WERI-Rb-1 (cell line): ENCODE measurements around the gene PRKCE.

Experiments
- DNase-seq: peaks from one replicate; pipeline ENCODE4 v3.0.0-alpha.2; 2020
- H3K27ac ChIP-seq: fragments of 250-450 bp; sonication (Bioruptor Pico); 2 replicates; pipeline ENCODE4 v1.5.1; 2020; ENCODE audit warnings: mild to moderate bottlenecking, moderate library complexity
- H3K27me3 ChIP-seq: fragments of 250-450 bp; sonication (Bioruptor Pico); 2 replicates; pipeline ENCODE4 v1.5.1; 2021; ENCODE audit warnings: mild to moderate bottlenecking, low read depth, moderate library complexity; ENCODE audit not compliant: insufficient read depth, severe bottlenecking
- H3K36me3 ChIP-seq: fragments of 250-450 bp; sonication (Bioruptor Pico); 2 replicates; pipeline ENCODE4 v1.5.1; 2020; ENCODE audit warnings: mild to moderate bottlenecking, moderate library complexity
- H3K4me3 ChIP-seq: 2 replicates; pipeline ENCODE4 v1.5.1; 2011; ENCODE audit warnings: low read depth, mild to moderate bottlenecking, control low read depth, low read length
- H3K9me3 ChIP-seq: fragments of 250-450 bp; sonication (Bioruptor Pico); 2 replicates; pipeline ENCODE4 v1.5.1; 2021; ENCODE audit warnings: mild to moderate bottlenecking, moderate library complexity; ENCODE audit not compliant: severe bottlenecking
- TF ChIP-seq, protein P1 (sequence below): IDR thresholded peaks from 2 replicates; pipeline ENCODE4 v1.5.1; 2011; ENCODE audit warnings: low read depth, mild to moderate bottlenecking, control low read depth, inconsistent platforms, low read length

The PRKCE gene

DNA sequence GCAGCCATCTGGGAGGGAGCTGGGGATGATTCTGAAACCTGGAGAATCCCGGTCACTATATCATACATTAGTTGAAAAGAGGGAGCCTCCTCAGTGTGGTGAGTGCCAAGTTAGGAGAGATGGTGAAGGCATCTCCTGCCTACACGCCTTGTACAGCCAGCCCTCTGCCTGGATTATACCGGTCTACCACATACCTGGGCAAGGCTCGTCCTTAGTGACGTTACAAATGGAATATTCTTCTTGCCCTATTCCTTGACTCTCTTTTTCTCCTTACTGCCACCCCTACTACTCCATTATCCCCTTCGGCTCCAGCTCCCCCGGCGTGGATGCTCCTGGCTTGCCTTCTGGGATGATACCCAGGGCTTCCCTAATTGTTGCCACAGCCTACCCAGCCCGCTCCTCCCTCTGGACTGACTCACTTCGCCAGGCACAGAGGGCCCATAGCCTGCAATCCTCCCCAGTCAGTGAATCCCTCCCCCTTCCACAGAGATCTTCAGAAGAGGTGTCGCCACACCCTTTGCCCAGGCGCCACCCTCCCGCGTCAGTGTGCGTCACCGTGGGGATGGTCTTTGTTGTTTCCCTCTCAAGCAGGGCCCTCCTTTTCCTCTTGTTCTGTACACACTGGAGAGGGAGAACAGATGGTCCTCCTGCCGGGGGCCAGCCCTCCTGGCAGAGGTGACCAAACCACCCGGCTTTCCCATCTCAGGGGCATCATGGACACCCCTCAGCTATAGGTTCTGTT, 530.5 kb downstream of the PRKCE start:
- Histone ChIP-seq H3K9me3 (peaks cover 3% of the 10 kb centered on the region), H3K36me3 (no peaks in the 10 kb centered on the region), H3K4me3 (no peak overlapping the region), H3K27ac (no peak overlapping the region), H3K27me3 (no peaks in the 10 kb centered on the region)
- DNase-seq = no peak
- TF ChIP-seq, protein P1, sequence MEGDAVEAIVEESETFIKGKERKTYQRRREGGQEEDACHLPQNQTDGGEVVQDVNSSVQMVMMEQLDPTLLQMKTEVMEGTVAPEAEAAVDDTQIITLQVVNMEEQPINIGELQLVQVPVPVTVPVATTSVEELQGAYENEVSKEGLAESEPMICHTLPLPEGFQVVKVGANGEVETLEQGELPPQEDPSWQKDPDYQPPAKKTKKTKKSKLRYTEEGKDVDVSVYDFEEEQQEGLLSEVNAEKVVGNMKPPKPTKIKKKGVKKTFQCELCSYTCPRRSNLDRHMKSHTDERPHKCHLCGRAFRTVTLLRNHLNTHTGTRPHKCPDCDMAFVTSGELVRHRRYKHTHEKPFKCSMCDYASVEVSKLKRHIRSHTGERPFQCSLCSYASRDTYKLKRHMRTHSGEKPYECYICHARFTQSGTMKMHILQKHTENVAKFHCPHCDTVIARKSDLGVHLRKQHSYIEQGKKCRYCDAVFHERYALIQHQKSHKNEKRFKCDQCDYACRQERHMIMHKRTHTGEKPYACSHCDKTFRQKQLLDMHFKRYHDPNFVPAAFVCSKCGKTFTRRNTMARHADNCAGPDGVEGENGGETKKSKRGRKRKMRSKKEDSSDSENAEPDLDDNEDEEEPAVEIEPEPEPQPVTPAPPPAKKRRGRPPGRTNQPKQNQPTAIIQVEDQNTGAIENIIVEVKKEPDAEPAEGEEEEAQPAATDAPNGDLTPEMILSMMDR = no peak

DNA sequence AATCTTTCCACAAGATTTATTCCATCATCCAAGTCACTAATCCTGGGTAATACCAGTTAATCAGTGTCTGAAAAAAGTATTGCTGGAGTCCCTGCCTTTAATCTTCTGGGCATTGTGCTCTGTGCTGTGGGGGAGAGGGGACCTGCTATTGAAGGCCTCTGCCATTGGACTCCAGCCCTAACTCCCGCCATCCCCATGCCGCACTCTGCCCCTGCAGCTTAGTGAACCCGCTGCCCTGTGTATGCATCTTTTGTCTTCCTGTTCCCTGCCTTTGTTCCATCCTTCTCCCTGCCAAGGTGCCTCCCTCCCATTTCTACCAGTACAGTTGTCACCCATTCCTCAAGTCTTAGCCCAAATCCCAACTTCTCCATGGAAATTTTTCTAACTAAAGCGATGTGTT, 532.0 kb downstream of the PRKCE start:
- no peaks in the 10 kb centered on the region for H3K36me3 ChIP-seq
- no peak overlapping the region for H3K27ac ChIP-seq
- H3K4me3 ChIP-seq = no peak overlapping the region
- H3K9me3 ChIP-seq = peaks cover 3% of the 10 kb centered on the region
- DNase-seq = peak; percentile 72
- no peaks in the 10 kb centered on the region for H3K27me3 ChIP-seq
- TF ChIP-seq, protein P1 = no peak

DNA sequence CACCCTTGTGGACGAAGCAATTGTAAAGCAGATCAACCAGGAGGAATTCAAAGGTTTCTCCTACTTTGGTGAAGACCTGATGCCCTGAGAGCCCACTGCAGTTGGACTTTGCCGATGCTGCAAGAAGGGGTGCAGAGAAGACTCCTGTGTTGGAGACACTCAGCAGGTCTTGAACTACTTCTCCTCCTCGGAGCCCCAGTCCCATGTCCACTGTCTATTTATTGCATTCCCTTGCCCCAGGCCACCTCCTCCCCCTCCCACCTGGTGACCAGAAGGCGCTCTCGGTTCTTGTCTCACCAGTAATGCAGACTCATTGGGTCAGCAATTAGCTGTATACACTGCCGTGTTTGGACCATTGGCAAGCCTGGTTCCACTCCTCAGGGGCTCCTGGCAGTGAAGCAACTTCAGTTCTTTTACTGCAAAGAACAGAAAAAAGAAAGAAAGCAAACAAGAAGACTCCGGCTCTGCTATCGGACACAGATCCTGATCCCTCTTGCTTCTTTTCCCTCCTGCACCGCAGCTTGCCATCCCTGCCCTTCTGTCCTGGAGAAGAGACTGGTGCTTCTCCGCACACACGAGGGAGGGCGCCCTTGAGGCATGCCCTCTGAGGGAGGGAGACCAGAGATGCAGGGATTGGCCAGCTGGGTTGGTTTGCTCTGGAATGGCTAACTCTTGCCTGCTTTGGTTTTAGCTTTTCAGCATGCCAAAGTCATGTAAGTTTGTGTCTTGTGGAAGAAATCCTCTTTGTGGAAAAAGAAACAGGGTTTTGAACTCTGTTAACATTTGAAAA, 533.5 kb downstream of the PRKCE start:
- H3K27me3 ChIP-seq = no peaks in the 10 kb centered on the region
- TF ChIP-seq, protein P1 = peak; percentile 38; the same call in 1 of the 2 replicates
- peaks cover 3% of the 10 kb centered on the region for H3K9me3 ChIP-seq
- H3K4me3 ChIP-seq = no peak overlapping the region
- DNase-seq = no peak
- no peaks in the 10 kb centered on the region for H3K36me3 ChIP-seq
- no peak overlapping the region for H3K27ac ChIP-seq

DNA sequence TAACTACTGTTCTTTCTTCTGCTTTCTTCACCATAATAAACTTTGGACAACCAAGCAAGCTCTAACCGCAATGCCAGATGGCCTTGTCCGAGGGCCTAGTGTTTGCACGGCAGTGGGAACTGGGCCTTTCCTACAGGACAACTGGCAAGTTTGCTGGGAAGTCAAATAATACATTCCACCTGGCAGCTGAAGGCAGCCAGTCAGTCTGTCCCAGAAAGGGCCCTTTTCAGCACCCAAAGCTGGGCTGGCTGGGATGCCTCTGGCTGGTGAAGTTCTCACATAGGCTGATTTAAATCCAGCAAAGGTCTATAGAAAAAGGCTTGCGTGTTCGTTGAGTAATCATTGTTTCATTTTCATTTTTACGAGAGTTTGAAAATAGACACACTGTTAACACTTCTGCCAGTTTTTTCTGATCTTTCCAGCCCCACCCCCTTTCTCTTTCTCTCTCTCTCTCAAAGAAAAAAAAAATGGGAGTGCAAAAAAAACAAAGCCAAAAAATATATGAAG, 535.7 kb downstream of the PRKCE start:
- no peak overlapping the region for H3K4me3 ChIP-seq
- DNase-seq = no peak
- no peak overlapping the region for H3K27ac ChIP-seq
- TF ChIP-seq, protein P1 = no peak
- H3K27me3 ChIP-seq = no peaks in the 10 kb centered on the region
- peaks cover 3% of the 10 kb centered on the region for H3K9me3 ChIP-seq
- H3K36me3 ChIP-seq = no peaks in the 10 kb centered on the region

DNA sequence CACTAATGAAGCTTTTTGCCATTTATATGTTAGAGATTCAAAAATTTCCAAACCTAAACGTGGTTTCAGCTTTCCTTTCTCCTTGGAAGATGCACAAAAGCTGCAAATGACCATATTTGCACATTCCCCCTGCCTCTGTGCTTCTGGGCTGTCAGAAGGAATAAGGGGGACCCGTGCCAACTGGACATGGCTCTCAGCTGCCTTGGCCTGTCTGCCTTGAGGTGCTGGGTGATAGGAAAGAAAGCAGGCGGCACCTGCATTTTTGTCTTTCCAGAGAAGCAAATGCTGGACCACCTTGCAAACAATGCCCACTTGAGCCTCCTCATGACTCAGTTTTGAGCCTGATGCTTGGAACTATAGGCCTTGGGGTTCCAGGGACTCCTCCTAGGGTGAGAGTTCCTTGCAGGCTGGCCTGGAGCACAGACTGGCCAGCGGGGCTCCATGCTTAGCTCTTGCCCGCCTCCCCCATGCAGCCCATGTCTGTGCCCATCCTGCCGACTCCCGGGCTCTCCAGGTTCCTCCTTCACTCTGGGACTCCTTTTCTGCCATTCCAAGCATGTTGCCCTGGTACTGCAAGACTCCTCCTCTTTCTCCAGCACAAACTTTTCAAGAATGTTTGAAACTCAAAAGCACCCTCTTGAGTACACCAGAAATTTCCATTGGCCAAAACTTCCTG, 536.7 kb downstream of the PRKCE start:
- H3K9me3 ChIP-seq = peaks cover 3% of the 10 kb centered on the region
- no peak overlapping the region for H3K27ac ChIP-seq
- H3K27me3 ChIP-seq = no peaks in the 10 kb centered on the region
- no peaks in the 10 kb centered on the region for H3K36me3 ChIP-seq
- H3K4me3 ChIP-seq = no peak overlapping the region
- TF ChIP-seq, protein P1 = no peak
- DNase-seq = no peak
